ENCODE results near the gene DSCAM.

DNA sequence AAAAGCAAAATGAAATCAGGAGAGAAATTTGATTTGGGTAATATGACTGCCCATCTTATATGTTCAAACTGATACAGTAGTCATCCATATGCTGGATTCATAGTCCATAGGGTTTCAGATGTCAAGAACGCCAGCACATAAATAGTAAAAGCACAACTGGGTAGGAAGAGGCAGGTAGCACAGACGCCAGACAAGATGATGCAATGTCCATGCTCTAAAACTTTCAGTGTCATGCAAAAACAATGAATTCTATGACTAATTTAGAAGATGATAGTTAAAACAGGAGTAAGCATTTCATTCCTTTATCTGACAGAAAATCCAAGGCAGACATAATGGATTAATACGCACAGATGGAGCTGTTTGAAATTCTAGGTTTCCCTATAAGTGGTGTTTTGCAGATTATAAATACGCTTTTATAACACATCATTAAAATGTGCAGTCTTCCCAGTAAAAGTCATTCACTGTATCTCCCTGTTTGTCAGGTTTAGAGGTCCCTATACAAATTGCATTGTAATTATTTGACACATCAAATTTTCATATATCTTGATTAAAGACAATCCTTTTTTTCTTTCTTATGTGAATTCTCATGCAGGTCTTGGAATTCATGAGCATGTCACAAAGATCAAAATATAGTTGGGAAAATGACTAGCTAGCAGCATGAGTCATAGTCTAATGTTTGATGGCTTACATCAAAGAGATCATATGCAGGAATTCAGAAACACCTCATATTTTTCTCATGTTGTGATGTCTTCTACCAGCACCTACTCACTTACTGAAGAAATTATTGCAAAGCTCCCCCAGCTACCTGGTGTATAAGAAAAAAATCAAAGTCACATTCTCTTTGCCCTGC, 139.9 kb downstream of the DSCAM start:
- TF ChIP-seq, protein P1, sequence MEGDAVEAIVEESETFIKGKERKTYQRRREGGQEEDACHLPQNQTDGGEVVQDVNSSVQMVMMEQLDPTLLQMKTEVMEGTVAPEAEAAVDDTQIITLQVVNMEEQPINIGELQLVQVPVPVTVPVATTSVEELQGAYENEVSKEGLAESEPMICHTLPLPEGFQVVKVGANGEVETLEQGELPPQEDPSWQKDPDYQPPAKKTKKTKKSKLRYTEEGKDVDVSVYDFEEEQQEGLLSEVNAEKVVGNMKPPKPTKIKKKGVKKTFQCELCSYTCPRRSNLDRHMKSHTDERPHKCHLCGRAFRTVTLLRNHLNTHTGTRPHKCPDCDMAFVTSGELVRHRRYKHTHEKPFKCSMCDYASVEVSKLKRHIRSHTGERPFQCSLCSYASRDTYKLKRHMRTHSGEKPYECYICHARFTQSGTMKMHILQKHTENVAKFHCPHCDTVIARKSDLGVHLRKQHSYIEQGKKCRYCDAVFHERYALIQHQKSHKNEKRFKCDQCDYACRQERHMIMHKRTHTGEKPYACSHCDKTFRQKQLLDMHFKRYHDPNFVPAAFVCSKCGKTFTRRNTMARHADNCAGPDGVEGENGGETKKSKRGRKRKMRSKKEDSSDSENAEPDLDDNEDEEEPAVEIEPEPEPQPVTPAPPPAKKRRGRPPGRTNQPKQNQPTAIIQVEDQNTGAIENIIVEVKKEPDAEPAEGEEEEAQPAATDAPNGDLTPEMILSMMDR (IDR thresholded peaks at IDR 0.05) = no peak
- no peak for TF ChIP-seq POLR2A (IDR thresholded peaks at IDR 0.05)

Data from Peyer's patch (tissue), 4 donors.